GM21825 (cell line): ENCODE data around the gene SRPRB.

Experiments
- ATAC-seq: cut with Tn5 transposase; IDR thresholded peaks from one replicate; pipeline ENCODE4 v1.9.1; 2021; ENCODE audit warnings: mild to moderate bottlenecking, moderate library complexity; ENCODE audit not compliant: unreplicated experiment

SRPRB gene

DNA sequence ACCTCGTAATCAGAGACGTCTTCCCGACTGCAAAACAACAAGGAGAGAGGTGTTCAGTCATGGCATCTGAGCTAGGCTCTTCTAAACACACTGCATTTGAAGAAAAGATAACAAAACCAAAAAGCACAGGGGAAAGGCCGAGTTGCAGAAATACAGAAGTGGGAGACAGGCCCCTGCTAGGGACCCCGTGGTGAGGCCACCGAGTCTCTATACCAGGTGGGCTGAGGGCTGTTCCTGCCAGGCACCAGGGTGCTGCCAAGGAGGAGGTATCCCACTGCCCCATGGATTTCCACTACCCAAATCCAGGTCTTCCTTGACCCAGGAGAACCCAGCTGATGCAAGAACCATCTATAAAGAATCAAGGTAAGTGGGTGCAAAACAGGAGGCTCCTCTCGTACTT lies 59.0 kb downstream of the SRPRB start:
- no peak for ATAC-seq

DNA sequence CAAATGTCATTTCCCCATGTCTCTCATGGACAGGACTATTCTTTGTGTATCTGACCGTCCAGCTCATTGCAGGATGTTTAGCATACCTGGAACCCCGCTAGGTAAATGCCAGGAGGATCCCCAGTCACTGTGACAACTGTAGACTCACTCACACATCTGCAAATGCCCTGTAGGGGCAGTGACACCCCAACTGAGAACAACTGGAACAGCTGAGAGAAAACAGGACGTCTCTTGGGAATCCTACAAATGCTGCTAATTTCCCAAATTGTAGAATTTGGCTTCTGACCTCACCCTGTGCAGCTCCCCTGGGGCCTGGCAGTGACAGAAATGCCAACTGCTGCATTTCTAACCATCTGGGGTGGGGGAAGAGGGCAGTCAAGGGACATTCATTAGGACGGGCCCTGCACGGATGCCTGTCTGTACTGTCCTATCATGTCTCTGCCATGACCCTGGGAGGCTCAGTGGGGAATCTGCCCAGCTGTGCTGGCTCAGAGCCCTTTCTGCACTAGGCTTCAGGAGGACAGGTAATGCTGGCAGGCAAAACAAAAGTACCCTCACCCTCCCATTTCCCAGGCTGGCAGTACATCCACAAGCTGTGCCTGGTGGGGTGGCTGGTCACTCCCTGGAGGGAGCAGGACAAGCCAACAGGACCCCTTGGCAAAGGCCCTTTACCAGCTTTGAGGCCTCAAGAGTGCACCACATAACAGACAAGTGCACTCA lies 59.7 kb downstream of the SRPRB start:
- ATAC-seq = no peak

DNA sequence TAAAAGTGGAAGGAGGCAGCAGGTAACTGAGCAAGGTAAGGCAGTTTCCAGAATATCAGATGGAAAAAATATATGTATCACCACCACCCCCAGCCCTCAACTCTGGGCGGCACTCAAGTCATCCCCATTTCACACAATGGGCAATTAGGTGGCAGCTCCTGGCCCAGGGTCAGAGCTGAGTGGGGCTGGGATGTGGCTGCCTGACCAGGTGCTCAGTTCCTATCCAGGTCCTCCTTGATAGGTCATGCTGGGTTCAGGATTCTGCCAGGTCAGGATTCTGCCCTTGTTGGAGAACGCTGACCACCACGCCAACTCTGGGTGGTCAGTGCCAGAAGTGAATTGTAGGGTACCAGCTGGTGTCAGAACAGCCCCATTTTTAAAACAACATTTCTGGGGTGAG lies 60.5 kb downstream of the SRPRB start:
- no peak for ATAC-seq

DNA sequence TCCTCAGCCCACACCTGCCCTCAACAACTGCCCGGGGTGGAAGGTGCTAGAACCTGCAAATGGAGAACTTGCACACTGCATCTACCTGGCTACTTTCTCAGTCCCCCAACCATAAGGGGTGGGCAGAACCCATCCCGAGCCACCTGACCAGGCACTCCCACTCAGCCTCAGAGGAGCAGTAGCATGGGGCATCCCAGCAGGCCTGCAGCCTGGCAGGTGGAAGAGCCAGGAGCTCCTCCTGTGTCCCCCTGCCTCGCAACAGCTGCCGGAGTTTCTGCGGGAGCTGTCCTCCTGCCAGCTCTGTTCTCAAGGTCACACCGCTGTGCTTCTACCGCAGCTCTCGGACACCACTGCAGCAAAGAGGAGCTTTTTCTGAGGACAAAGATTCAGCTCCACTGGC lies 62.6 kb downstream of the SRPRB start:
- ATAC-seq = no peak

DNA sequence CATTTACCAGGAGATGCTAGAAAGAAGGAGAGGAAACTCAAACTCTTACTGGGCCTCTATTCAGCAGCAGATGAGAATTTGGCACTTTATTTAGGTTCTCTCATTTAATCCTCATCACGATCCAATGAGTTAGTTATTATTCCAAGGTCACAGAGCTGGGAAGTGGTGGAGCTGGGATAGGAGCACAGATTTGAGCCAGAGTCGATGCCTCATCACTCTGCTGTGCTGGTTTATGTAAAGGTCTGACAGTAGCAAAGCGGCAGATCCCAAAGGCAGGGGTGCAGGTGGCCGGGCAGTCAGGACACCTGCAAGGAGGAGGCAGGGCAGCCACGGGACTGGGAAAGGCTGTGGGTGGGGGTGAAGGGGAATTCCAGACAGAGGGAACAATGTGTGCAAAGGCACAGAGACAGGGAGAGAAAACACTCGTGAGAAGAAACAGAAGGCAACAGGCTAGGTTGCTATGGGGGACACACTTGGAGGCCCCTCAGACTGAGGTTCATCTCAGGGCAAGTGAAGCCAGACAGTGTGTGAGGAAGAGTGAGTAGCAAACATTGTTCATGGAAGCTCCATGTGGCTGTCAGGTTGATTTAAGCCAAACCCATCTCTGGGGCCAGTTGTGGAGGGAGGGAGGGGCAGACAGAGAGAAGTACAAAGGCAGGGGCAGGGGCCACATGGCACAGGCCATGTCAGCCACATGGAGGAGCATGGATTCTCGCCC lies 63.3 kb downstream of the SRPRB start:
- no peak for ATAC-seq

DNA sequence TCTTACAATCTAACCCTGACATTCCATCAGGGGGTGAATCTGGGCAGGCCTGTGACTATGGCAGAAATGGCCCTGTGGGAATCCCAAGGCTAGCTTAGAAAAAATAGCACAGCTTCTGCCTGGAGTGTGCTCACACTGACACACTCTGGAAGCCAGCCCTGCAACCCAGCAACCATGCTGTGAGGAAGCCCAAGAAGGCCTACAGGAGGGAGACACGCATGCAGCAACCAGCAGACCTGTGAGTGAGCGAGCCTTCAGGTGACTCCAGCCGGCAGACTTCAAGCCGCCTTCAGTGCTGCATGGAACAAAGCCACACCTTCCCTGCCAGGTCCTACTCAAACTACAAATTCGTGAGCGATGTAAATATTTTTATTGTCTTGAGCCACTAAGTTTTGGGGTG lies 64.0 kb downstream of the SRPRB start:
- ATAC-seq = no peak

DNA sequence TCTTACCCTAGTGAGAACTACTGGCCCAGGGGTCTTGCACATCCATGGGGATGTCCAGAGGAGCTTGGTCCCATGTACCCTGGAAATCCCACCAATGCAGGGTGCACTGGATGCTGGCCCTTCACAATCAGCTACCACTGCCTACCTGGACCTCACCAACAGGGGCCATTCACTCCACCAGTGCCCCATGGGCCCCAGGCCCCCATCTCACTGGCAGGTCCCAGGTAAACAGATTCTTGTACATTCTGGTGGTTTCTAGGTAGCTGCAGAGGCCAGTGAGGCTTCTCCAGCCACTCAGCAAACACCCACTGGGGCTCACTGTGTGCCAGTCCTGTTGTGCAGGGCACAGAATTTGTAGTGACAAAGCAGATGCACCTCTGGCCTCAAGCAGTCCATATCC lies 65.2 kb downstream of the SRPRB start:
- ATAC-seq = no peak
